Coronary artery (tissue), 2 donors: ENCODE results near the gene TMC6.

Experiments used
- DNase-seq: peaks from one replicate; pipeline ENCODE4 v3.0.0-alpha.2; 2017; ENCODE audit warnings: low spot score
- H3K27ac ChIP-seq, 2 donors: fragments of 200-600 bp; sonication (generic); one replicate each; pipeline ENCODE4 v1.5.1; 2016 to 2019
- H3K4me3 ChIP-seq: fragments of 200-600 bp; sonication (generic); 2 replicates; pipeline ENCODE4 v1.5.1; 2016; ENCODE audit warnings: mild to moderate bottlenecking, moderate library complexity
- TF ChIP-seq, protein P1 (sequence below): fragments of 200-600 bp; sonication (generic); IDR thresholded peaks from one replicate; pipeline ENCODE4 v1.5.1; 2019; ENCODE audit warnings: antibody characterized with exemption

The TMC6 gene

DNA sequence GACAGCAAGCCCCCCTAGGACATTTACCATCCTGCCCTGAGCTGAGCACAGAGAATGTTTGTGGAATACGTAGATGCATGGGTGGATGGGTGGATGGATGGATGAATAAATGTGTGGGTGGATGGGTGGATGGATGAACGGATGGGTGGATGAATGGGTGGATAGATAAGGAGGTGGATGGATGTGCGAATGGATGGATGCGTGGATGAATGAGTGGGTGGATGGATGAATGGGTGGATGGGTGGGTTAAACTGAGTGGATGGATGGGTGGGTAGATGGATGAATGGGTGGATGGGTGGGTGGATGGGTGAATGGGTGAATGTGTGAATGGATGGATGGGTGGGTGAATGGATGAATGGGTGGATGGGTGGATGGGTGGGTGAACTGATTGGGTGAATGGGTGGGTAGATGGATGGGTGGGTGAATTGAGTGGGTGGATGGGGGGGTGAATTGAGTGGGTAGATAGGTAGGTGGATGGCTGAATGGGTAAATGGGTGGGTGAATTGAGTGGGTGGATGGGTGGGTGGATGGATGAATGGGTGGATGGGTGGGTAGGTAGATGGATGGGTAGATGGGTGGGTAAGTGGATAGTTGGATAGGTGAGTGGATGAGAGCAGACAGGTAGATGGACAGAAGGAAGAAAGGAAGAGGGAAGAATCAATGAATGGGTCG is 5.2 kb downstream of the TMC6 start:
- Histone ChIP-seq H3K27ac (no peak overlapping the region), H3K4me3 (no peak overlapping the region)
- TF ChIP-seq, protein P1, sequence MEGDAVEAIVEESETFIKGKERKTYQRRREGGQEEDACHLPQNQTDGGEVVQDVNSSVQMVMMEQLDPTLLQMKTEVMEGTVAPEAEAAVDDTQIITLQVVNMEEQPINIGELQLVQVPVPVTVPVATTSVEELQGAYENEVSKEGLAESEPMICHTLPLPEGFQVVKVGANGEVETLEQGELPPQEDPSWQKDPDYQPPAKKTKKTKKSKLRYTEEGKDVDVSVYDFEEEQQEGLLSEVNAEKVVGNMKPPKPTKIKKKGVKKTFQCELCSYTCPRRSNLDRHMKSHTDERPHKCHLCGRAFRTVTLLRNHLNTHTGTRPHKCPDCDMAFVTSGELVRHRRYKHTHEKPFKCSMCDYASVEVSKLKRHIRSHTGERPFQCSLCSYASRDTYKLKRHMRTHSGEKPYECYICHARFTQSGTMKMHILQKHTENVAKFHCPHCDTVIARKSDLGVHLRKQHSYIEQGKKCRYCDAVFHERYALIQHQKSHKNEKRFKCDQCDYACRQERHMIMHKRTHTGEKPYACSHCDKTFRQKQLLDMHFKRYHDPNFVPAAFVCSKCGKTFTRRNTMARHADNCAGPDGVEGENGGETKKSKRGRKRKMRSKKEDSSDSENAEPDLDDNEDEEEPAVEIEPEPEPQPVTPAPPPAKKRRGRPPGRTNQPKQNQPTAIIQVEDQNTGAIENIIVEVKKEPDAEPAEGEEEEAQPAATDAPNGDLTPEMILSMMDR: no peak
- no peak for DNase-seq

DNA sequence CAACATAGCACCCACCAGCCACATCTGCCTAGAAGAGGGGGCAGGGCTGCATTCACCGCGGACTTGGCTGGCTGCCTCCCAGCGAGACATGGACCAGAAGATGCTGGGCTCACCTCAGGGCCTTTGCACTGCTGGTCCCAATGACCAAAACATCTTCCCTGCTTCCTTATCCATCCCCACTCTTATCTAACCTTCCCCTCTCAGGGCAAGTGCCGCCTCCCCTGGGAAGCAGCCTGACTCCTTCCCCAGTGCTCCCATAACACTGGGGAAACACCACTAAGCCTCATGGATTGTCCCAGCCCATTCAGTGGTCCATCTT is 5.7 kb downstream of the TMC6 start:
- no peak for DNase-seq
- Histone ChIP-seq H3K27ac (no peak overlapping the region), H3K4me3 (no peak overlapping the region)
- TF ChIP-seq, protein P1: no peak

DNA sequence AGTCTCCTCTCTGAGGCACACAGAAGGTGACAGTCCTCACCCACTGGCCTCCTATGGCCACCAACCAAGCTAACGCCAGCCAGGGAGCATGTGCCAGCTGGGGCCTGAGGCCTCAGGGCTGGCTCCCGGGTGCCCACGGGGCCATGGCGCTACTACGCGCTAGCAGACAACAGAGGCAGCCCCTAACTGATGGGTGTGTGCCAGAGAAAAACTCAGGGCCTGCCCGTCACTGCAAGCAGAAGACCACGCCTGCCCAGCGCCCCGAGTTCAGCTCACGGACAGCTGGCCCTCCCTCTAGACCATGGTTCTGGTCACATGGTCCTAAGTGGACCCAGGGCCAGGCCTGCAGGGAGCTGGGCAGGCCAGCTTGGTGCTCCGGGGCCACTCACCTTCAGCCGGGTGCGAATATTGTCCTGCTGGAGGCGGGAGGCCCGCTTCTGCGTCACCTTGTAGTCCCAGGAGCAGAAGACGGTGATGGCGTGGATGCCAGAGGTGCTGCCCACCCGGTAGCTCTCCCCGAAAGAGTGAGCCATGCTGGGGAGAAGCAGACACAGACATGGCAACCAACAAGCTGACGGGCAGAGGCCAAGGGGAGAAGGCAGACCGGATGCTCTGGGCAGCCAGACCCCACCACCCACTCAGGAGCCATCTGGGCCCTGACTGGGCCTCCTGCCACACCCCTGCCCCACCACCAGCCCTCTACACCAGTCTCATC is 6.2 kb downstream of the TMC6 start:
- TF ChIP-seq, protein P1: no peak
- Histone ChIP-seq H3K4me3 (no peak overlapping the region), H3K27ac (no peak overlapping the region)
- no peak for DNase-seq

DNA sequence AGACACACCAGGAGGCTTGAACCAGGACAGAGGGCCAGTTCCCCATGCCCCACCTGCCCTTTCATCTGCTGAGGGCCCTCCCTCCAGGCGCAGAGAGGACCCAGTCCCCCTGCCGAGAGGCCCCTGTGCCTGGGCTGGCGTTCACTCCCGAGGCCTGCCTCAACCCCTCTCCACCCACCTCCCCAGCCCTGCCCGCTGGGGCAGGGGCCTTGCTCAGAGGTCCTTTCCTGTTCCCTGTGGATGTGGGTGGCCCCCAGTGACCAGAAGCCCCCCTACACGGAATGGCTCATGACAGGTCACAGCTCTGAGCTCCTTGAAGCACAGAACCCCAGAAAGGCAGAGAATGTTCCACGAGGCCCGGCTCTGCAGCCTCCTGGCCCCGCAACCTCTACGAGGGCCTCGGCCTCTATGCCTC is 6.7 kb downstream of the TMC6 start:
- TF ChIP-seq, protein P1: no peak
- DNase-seq: no peak
- Histone ChIP-seq H3K27ac (no peak overlapping the region), H3K4me3 (no peak overlapping the region)

DNA sequence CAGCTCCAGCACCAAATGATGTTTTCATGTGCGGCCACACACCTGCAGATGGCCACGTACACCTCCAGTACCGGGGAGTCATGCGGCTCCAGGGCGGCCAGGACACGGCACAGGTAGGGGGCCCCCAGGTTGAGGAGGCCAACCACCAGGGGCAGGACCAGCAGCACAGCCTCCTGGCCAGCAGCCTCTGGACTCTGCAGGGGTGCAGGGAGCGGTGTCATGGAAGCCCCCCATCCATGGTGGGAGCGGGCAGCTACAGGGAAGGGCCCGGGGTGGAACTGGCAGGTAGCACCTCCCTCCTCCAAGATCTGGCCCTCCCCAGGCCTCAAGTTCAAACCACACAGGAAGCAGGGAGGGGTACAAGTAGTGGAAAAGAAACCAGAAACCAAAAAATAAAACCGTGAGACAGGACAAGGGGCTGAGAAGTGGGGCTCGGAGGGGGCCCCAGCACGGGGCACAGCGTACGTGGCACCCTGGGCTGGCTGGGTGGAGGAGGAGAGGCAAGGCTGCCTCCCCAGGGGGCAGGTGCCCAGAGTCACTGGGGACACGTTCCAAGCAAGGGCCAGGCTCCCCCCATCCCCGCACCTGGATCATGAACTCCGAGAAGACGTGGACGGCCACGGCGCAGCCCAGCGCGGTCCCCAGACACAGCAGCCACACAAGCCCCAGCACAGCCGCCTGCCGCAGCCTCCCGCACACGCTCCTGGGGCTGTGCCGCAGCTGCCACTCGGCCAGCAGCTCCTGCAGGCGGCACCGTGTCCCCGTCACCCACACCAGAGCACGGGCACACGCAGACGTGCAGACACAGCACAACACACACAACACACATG is 7.4 kb downstream of the TMC6 start:
- TF ChIP-seq, protein P1: no peak
- H3K27ac ChIP-seq: no peak overlapping the region
- H3K4me3 ChIP-seq: no peak overlapping the region
- DNase-seq: no peak

DNA sequence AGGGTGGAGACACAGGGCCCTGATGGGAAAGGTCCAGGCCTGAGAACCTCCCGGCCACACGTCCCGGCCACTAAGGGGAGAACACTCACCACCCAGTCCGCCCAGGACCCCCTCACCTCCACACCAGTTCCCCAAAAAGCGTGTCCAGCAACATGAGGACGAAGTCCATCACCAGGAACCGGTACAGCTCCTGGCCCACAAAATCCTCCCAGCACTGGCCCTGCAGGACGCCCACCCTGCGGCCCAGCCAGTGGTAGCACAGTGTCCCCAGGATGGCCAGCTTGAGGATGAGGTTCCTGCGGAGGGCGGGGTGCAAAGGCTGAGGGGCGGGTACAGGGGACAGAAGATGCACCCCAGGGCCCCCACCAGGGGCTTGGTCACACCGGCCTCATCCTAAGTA is 8.0 kb downstream of the TMC6 start:
- no peak for DNase-seq
- H3K4me3 ChIP-seq: no peak overlapping the region
- no peak overlapping the region for H3K27ac ChIP-seq
- TF ChIP-seq, protein P1: no peak
